IMR-90 (cell line): ENCODE results near the gene RNF180.

ENCODE experiments used
- CEBPB ChIP-seq: IDR thresholded peaks from 2 replicates; pipeline ENCODE4 v1.6.1; 2012; ENCODE audit warnings: low read depth, low read length, improper control_type of control experiment
- CHD1 ChIP-seq: IDR thresholded peaks from 2 replicates; pipeline ENCODE4 v1.6.1; 2012; ENCODE audit warnings: low read depth, low read length, improper control_type of control experiment
- ELK1 ChIP-seq: fragments of 150-350 bp; IDR thresholded peaks from 2 replicates; pipeline ENCODE4 v1.6.1; 2016; ENCODE audit warnings: low read depth, mild to moderate bottlenecking, low read length, moderate library complexity, borderline replicate concordance
- FOS ChIP-seq: fragments of 150-350 bp; IDR thresholded peaks from 2 replicates; pipeline ENCODE4 v1.6.1; 2016; ENCODE audit warnings: low read depth, low read length
- MAFK ChIP-seq: IDR thresholded peaks from 2 replicates; pipeline ENCODE4 v1.6.1; 2012; ENCODE audit warnings: low read depth, low read length, improper control_type of control experiment
- MXI1 ChIP-seq: IDR thresholded peaks from 2 replicates; pipeline ENCODE4 v1.6.1; 2012; ENCODE audit warnings: low read depth, mild to moderate bottlenecking, low read length, moderate library complexity, borderline replicate concordance
- NFE2L2 ChIP-seq: fragments of 150-350 bp; IDR thresholded peaks from 2 replicates; pipeline ENCODE4 v1.6.1; 2016; ENCODE audit warnings: low read depth, mild to moderate bottlenecking, low read length
- POLR2A ChIP-seq: IDR thresholded peaks from 2 replicates; pipeline ENCODE4 v1.6.1; 2012; ENCODE audit warnings: mild to moderate bottlenecking, low read depth, low read length
- RAD21 ChIP-seq: IDR thresholded peaks from 2 replicates; pipeline ENCODE4 v1.6.1; 2012; ENCODE audit warnings: low read length, improper control_type of control experiment
- RCOR1 ChIP-seq: IDR thresholded peaks from 2 replicates; pipeline ENCODE4 v1.6.1; 2012; ENCODE audit warnings: mild to moderate bottlenecking, low read length, improper control_type of control experiment; ENCODE audit not compliant: insufficient replicate concordance
- RFX5 ChIP-seq: IDR thresholded peaks from 2 replicates; pipeline ENCODE4 v1.8.0; 2012; ENCODE audit warnings: low read depth, mild to moderate bottlenecking, low read length, moderate library complexity
- SMC3 ChIP-seq: fragments of 150-350 bp; IDR thresholded peaks from 2 replicates; pipeline ENCODE4 v1.6.1; 2016; ENCODE audit warnings: low read depth, mild to moderate bottlenecking, antibody characterized with exemption, low read length, moderate library complexity
- USF2 ChIP-seq: fragments of 150-350 bp; IDR thresholded peaks from 2 replicates; pipeline ENCODE4 v1.6.1; 2017; ENCODE audit warnings: mild to moderate bottlenecking, antibody characterized with exemption, low read length, low read depth
- TF ChIP-seq, protein P1 (sequence below): conservative IDR thresholded peaks from 2 replicates; pipeline ENCODE4 v1.5.1; 2012; ENCODE audit warnings: mild to moderate bottlenecking, low read depth, low read length, improper control_type of control experiment

- TF ChIP-seq, protein P1, sequence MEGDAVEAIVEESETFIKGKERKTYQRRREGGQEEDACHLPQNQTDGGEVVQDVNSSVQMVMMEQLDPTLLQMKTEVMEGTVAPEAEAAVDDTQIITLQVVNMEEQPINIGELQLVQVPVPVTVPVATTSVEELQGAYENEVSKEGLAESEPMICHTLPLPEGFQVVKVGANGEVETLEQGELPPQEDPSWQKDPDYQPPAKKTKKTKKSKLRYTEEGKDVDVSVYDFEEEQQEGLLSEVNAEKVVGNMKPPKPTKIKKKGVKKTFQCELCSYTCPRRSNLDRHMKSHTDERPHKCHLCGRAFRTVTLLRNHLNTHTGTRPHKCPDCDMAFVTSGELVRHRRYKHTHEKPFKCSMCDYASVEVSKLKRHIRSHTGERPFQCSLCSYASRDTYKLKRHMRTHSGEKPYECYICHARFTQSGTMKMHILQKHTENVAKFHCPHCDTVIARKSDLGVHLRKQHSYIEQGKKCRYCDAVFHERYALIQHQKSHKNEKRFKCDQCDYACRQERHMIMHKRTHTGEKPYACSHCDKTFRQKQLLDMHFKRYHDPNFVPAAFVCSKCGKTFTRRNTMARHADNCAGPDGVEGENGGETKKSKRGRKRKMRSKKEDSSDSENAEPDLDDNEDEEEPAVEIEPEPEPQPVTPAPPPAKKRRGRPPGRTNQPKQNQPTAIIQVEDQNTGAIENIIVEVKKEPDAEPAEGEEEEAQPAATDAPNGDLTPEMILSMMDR: no peak
- no peak for TF ChIP-seq ELK1
- TF ChIP-seq CEBPB: no peak
- TF ChIP-seq USF2: no peak
- TF ChIP-seq RFX5: no peak
- TF ChIP-seq RAD21: no peak
- no peak for TF ChIP-seq POLR2A
- no peak for TF ChIP-seq MXI1
- TF ChIP-seq FOS: no peak
- TF ChIP-seq CHD1: no peak
- TF ChIP-seq MAFK: no peak
- no peak for TF ChIP-seq RCOR1
- no peak for TF ChIP-seq SMC3
- no peak for TF ChIP-seq NFE2L2
These were observed 40.1 kb upstream of the RNF180 start for GRCh38 chr5:64125521-64125920.
